Calu3 (cell line): Measurements from ENCODE around the gene ERN1. TPM values are rescaled to one million over a fixed set of nuclear protein-coding genes. Genes with fewer than 3 reads are reported as not detected.

ENCODE experiments used
- BruUV-seq: library from RNA; stranded (reverse); fragments of 400-500 nt; replicated peaks from 2 replicates; lab custom pipeline; 2021; lab: Mats Ljungman, UMichigan
- CTCF ChIA-PET: fragments of 300-600 bp; sonication (Branson Sonifier 250); formaldehyde crosslinking; loops from one replicate; lab custom pipeline; 2022; ENCODE audit warnings: antibody characterized with exemption; lab: Charles Lee
- DNase-seq: peaks from one replicate; pipeline ENCODE4 v3.0.0; 2022
- H3K27ac Mint-ChIP-seq: one replicate; pipeline ENCODE4 v1.8.0; 2022; ENCODE audit warnings: mixed read lengths; ENCODE audit not compliant: unreplicated experiment
- H3K27me3 Mint-ChIP-seq: one replicate; pipeline ENCODE4 v1.8.0; 2022; ENCODE audit warnings: mixed read lengths; ENCODE audit not compliant: unreplicated experiment
- H3K36me3 Mint-ChIP-seq: one replicate; pipeline ENCODE4 v1.8.0; 2022; ENCODE audit warnings: mild to moderate bottlenecking, moderate library complexity, mixed read lengths; ENCODE audit not compliant: insufficient read depth, unreplicated experiment
- H3K4me1 Mint-ChIP-seq: one replicate; pipeline ENCODE4 v1.8.0; 2022; ENCODE audit warnings: mild to moderate bottlenecking, low read depth, mixed read lengths; ENCODE audit not compliant: unreplicated experiment
- H3K4me3 Mint-ChIP-seq: one replicate; pipeline ENCODE4 v1.8.0; 2022; ENCODE audit warnings: mild to moderate bottlenecking, low read depth, moderate library complexity, mixed read lengths; ENCODE audit not compliant: unreplicated experiment
- H3K9me3 Mint-ChIP-seq: one replicate; pipeline ENCODE4 v1.8.0; 2022; ENCODE audit warnings: low read depth, mixed read lengths; ENCODE audit not compliant: unreplicated experiment
- intact Hi-C: fragments of 100-400 bp; cut with micrococcal nuclease; formaldehyde crosslinking; loops from one replicate; pipeline ENCODE4 v1.10.0; 2022; ENCODE audit not compliant: unreplicated experiment
- total RNA-seq: library from RNA; stranded (reverse); gene quantifications from 2 replicates; pipeline ENCODE4 v1.2.3, GENCODE V29; 2022
- TF ChIP-seq, protein P1 (sequence below): fragments of 200-600 bp; IDR thresholded peaks from one replicate; pipeline ENCODE4 v1.8.0; 2022; ENCODE audit warnings: antibody characterized with exemption; ENCODE audit not compliant: unreplicated experiment

Gene ERN1
- total RNA-seq, 1 experiment from 2014 or later, result 16.5 TPM

DNA sequence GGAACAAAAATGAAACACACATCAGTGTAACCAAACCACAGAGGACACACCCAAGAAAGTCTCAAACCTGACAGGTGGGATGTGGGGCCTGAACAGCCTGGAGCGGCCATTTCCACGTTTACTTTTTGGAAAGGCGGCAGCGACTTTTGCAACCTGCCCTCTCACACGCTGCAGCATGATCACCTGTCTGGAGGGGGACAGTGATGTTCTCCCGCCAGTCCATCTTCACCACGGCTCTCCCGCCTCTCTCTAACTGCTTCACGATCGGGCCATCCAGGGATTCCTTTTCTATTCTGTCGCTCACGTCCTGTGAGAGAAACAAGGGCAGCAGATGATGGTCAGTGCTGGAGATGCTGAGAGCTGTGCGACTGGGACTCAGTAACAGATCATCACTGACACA is 84.8 kb downstream of the ERN1 start:
- H3K4me3 Mint-ChIP-seq, result no peak overlapping the region
- no peaks in the 10 kb centered on the region for H3K9me3 Mint-ChIP-seq
- peaks cover 14% of the 10 kb centered on the region for H3K36me3 Mint-ChIP-seq
- intact Hi-C loops, result no loop called here
- TF ChIP-seq, protein P1, sequence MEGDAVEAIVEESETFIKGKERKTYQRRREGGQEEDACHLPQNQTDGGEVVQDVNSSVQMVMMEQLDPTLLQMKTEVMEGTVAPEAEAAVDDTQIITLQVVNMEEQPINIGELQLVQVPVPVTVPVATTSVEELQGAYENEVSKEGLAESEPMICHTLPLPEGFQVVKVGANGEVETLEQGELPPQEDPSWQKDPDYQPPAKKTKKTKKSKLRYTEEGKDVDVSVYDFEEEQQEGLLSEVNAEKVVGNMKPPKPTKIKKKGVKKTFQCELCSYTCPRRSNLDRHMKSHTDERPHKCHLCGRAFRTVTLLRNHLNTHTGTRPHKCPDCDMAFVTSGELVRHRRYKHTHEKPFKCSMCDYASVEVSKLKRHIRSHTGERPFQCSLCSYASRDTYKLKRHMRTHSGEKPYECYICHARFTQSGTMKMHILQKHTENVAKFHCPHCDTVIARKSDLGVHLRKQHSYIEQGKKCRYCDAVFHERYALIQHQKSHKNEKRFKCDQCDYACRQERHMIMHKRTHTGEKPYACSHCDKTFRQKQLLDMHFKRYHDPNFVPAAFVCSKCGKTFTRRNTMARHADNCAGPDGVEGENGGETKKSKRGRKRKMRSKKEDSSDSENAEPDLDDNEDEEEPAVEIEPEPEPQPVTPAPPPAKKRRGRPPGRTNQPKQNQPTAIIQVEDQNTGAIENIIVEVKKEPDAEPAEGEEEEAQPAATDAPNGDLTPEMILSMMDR, result no peak
- no peak overlapping the region for H3K27ac Mint-ChIP-seq
- BruUV-seq, result no TSS peak
- H3K27me3 Mint-ChIP-seq, result no peaks in the 10 kb centered on the region
- CTCF ChIA-PET, result no interaction called here
- no peak for DNase-seq
- no peaks in the 10 kb centered on the region for H3K4me1 Mint-ChIP-seq

- TF ChIP-seq, protein P1, result no peak
- BruUV-seq, result no TSS peak
- intact Hi-C loops, result no loop called here
- Mint-ChIP-seq H3K27me3 (no peaks in the 10 kb centered on the region), H3K27ac (no peak overlapping the region), H3K4me1 (no peaks in the 10 kb centered on the region), H3K9me3 (no peaks in the 10 kb centered on the region), H3K36me3 (peaks cover 14% of the 10 kb centered on the region), H3K4me3 (no peak overlapping the region)
- CTCF ChIA-PET, result interaction anchor here (0.5 to 1.0 kb wide), 2 partner anchors 154 to 223 kb away, joined by 3 to 4 read pairs; no protein-coding TSS in a partner anchor
- no peak for DNase-seq
Observed at GRCh38 chr17:64042700-64043485, 87.1 kb downstream of the ERN1 start.

GRCh38 chr17:64041912-64042311 is 88.0 kb downstream of the ERN1 start:
- Mint-ChIP-seq H3K27me3 (no peaks in the 10 kb centered on the region), H3K27ac (no peak overlapping the region), H3K9me3 (no peaks in the 10 kb centered on the region), H3K36me3 (peaks cover 14% of the 10 kb centered on the region), H3K4me3 (no peak overlapping the region), H3K4me1 (no peaks in the 10 kb centered on the region)
- TF ChIP-seq, protein P1, result no peak
- intact Hi-C loops, result no loop called here
- DNase-seq, result no peak
- CTCF ChIA-PET, result interaction anchor here (1.0 to 1.2 kb wide), 3 partner anchors 13 to 153 kb away, joined by 3 read pairs; no protein-coding TSS in a partner anchor
- BruUV-seq, result no TSS peak

DNA sequence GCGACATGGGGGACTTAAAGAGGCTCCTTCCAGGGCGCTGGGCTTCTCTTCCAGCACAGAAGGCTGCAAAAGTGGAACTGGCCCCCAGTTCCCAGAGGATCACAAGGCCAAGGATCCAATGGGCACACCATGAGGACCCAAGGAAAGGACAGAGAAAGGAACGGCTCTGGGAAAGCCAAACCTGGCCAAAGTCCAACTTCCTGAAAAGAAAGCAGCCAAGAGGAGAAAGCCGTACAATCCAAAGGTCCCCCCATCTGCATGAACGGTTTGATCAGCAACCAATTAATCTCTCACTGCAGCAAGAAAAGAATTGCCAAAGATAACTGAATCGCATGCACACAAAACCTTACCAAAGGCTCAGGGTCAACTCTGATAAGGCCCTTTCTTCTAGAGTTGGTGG is 89.7 kb downstream of the ERN1 start:
- CTCF ChIA-PET, result no interaction called here
- Mint-ChIP-seq H3K4me3 (no peak overlapping the region), H3K36me3 (peaks cover 14% of the 10 kb centered on the region), H3K27me3 (no peaks in the 10 kb centered on the region), H3K27ac (no peak overlapping the region), H3K4me1 (no peaks in the 10 kb centered on the region), H3K9me3 (no peaks in the 10 kb centered on the region)
- intact Hi-C loops, result no loop called here
- no TSS peak for BruUV-seq
- TF ChIP-seq, protein P1, result no peak
- no peak for DNase-seq
